ENCODE measurements around the gene FAHD2A. TPM values are rescaled to one million over a fixed set of nuclear protein-coding genes. Genes with fewer than 3 reads are reported as not detected.

Gene FAHD2A
- polyA plus RNA-seq, 1 donor (not counting 4 experiments of a cell fraction or from before 2014, with no cell fraction given): 27.2 TPM

- no peak overlapping the region for H3K4me2 ChIP-seq (ENCODE audit: control insufficient read depth, extremely low read depth, insufficient read depth, low read depth, low read length)
- H2AFZ ChIP-seq (ENCODE audit: control insufficient read depth, low read length): no peak overlapping the region
- H3K27ac ChIP-seq (ENCODE audit: control insufficient read depth, insufficient read depth, low read length): no peak overlapping the region
- no peaks in the 10 kb centered on the region for H3K9me3 ChIP-seq (ENCODE audit: control insufficient read depth, low read depth, low read length)
- dilution Hi-C loops (cut with MboI; ENCODE audit: extremely low pct_ligation_motif_present, low sequenced_read_pairs): no loop called here
- no peaks in the 10 kb centered on the region for H3K9me1 ChIP-seq (ENCODE audit: control insufficient read depth, extremely low read depth, insufficient read depth, low read length)
- H4K20me1 ChIP-seq (ENCODE audit: control insufficient read depth, extremely low read depth, insufficient read depth, low read length): no peaks in the 10 kb centered on the region
- FAIRE-seq: no peak
- no peaks in the 10 kb centered on the region for H3K36me3 ChIP-seq (ENCODE audit: control insufficient read depth in 2 of 2, extremely low read depth in 1 of 2, insufficient read depth in 2 of 2, low read length in 2 of 2)
- TF ChIP-seq CTCF (optimal IDR thresholded peaks at IDR 0.05 in 1 of 3, IDR thresholded peaks at IDR 0.05 in 1 of 3, conservative IDR thresholded peaks at IDR 0.05 in 1 of 3; ENCODE audit: extremely low read depth in 1 of 3, insufficient read depth in 2 of 3, low read length in 3 of 3) (no peak), EZH2 (IDR thresholded peaks at IDR 0.05; ENCODE audit: low read length) (no peak)
- H3K4me1 ChIP-seq (ENCODE audit: control insufficient read depth, extremely low read depth, insufficient read depth, low read length): no peaks in the 10 kb centered on the region
- no peak overlapping the region for H3K9ac ChIP-seq (ENCODE audit: control insufficient read depth, extremely low read depth, insufficient read depth, low read length)
- H3K27me3 ChIP-seq (ENCODE audit: control insufficient read depth, extremely low read depth, insufficient read depth, low read length): peaks cover 14% of the 10 kb centered on the region
- no peaks in the 10 kb centered on the region for H3K79me2 ChIP-seq (ENCODE audit: control insufficient read depth, insufficient read depth, low read length)
- DNase-seq (ENCODE audit: low read depth, low spot score): no peak
- no peak overlapping the region for H3K4me3 ChIP-seq (ENCODE audit: control insufficient read depth in 2 of 3, extremely low read depth in 1 of 3, insufficient read depth in 2 of 3, low read depth in 1 of 3, low read length in 3 of 3)
Observed at GRCh38 chr2:95356821-95357700, 45.4 kb upstream of the FAHD2A start.

DNA sequence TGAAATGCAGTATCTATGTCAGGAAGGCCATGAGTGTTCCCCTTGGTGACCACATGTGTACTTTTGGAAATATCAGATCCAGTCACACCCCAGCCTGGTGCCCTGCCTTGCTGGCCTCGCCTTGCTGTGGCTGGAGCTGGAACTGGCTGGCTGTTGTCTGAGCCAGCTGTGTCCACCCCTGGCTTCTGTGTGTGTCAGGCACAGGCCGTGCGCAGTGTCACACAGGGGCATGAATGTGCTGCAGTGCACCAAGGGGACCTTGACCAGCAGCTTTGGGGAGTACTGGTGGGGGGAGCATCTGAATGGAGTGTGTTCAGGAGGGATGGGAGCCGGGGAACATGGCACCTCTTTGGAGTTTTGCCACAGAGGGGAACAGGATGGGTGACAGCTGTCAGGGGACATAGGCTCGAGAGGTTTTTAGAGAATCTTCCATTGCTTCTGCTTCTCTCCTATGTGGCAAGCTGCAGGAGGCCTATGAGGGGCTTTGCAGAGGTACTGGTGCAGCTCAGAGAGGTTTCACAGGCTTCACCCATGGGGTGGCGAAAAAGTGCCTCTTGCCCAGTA lies 44.7 kb upstream of the FAHD2A start:
- Histone ChIP-seq H3K9me3 (ENCODE audit: control insufficient read depth, low read depth, low read length) (no peaks in the 10 kb centered on the region), H3K27ac (ENCODE audit: control insufficient read depth, insufficient read depth, low read length) (no peak overlapping the region), H3K4me2 (ENCODE audit: control insufficient read depth, extremely low read depth, insufficient read depth, low read depth, low read length) (no peak overlapping the region), H2AFZ (ENCODE audit: control insufficient read depth, low read length) (no peak overlapping the region), H3K27me3 (ENCODE audit: control insufficient read depth, extremely low read depth, insufficient read depth, low read length) (peaks cover 14% of the 10 kb centered on the region), H3K79me2 (ENCODE audit: control insufficient read depth, insufficient read depth, low read length) (no peaks in the 10 kb centered on the region), H3K36me3 (ENCODE audit: control insufficient read depth in 2 of 2, extremely low read depth in 1 of 2, insufficient read depth in 2 of 2, low read length in 2 of 2) (no peaks in the 10 kb centered on the region), H3K4me1 (ENCODE audit: control insufficient read depth, extremely low read depth, insufficient read depth, low read length) (no peaks in the 10 kb centered on the region), H4K20me1 (ENCODE audit: control insufficient read depth, extremely low read depth, insufficient read depth, low read length) (no peaks in the 10 kb centered on the region), H3K9ac (ENCODE audit: control insufficient read depth, extremely low read depth, insufficient read depth, low read length) (no peak overlapping the region), H3K4me3 (ENCODE audit: control insufficient read depth in 2 of 3, extremely low read depth in 1 of 3, insufficient read depth in 2 of 3, low read depth in 1 of 3, low read length in 3 of 3) (no peak overlapping the region), H3K9me1 (ENCODE audit: control insufficient read depth, extremely low read depth, insufficient read depth, low read length) (no peaks in the 10 kb centered on the region)
- DNase-seq (ENCODE audit: low read depth, low spot score): no peak
- FAIRE-seq: no peak
- TF ChIP-seq EZH2 (IDR thresholded peaks at IDR 0.05; ENCODE audit: low read length) (no peak), CTCF (optimal IDR thresholded peaks at IDR 0.05 in 1 of 3, IDR thresholded peaks at IDR 0.05 in 1 of 3, conservative IDR thresholded peaks at IDR 0.05 in 1 of 3; ENCODE audit: extremely low read depth in 1 of 3, insufficient read depth in 2 of 3, low read length in 3 of 3) (no peak)
- dilution Hi-C loops (cut with MboI; ENCODE audit: extremely low pct_ligation_motif_present, low sequenced_read_pairs): no loop called here

Measured in keratinocyte (primary cell).